Suprapubic skin (tissue), 4 donors: ENCODE results near the gene HES5. TPM values are rescaled to one million over a fixed set of nuclear protein-coding genes. Genes with fewer than 3 reads are reported as not detected.

Experiments
- DNase-seq, 2 donors: peaks; one replicate each; pipeline ENCODE4 v3.0.0-alpha.2; 2019; ENCODE audit warnings: low spot score in 2 of 2
- H3K27ac ChIP-seq: fragments of 200-600 bp; sonication (generic); one replicate; pipeline ENCODE4 v1.5.1; 2019
- H3K27me3 ChIP-seq: fragments of 200-600 bp; sonication (generic); one replicate; pipeline ENCODE4 v1.5.1; 2019
- H3K36me3 ChIP-seq: fragments of 200-600 bp; sonication (generic); one replicate; pipeline ENCODE4 v1.5.1; 2019
- H3K4me1 ChIP-seq: fragments of 200-600 bp; sonication (generic); one replicate; pipeline ENCODE4 v1.5.1; 2019
- H3K4me3 ChIP-seq: fragments of 200-600 bp; sonication (generic); one replicate; pipeline ENCODE4 v1.5.1; 2019; ENCODE audit warnings: mild to moderate bottlenecking
- H3K9me3 ChIP-seq: fragments of 200-600 bp; sonication (generic); one replicate; pipeline ENCODE4 v1.5.1; 2019
- EP300 ChIP-seq: sonication (generic); formaldehyde crosslinking; IDR thresholded peaks from one replicate; pipeline ENCODE4 v1.6.1; 2017; ENCODE audit warnings: antibody characterized with exemption
- POLR2A ChIP-seq, 2 donors: fragments of 450-650 bp; IDR thresholded peaks; one replicate each; pipeline ENCODE4 v1.6.1; 2017; ENCODE audit warnings: antibody characterized with exemption in 2 of 2, mild to moderate bottlenecking in 2 of 2, moderate library complexity in 2 of 2
- POLR2AphosphoS5 ChIP-seq, 3 donors: sonication (generic); formaldehyde crosslinking; IDR thresholded peaks; one replicate each; pipeline ENCODE4 v1.6.1; 2017; ENCODE audit warnings: antibody characterized with exemption in 3 of 3
- WGBS: methylation state at CpG from one replicate; pipeline ENCODE4 v1.1.5; 2018; 5-methylcytosine and 5-hydroxymethylcytosine counted together
- total RNA-seq, 4 donors: library from RNA; depleted of rRNA; stranded (reverse); fragments of >200 nt; gene quantifications; one replicate each; pipeline ENCODE4 v1.1.0, GENCODE V29; 2016
- TF ChIP-seq, protein P1 (sequence below), 2 donors: fragments of 200-600 bp in 1 of 2; fragments of 450-650 bp in 1 of 2; sonication (generic) in 1 of 2; IDR thresholded peaks; one replicate each; pipeline ENCODE4 v1.5.1; 2016 to 2019; ENCODE audit warnings: antibody characterized with exemption in 2 of 2, mild to moderate bottlenecking in 1 of 2, moderate library complexity in 1 of 2

Gene HES5
- total RNA-seq, 4 donors from 2014 or later: 2.6 to 12.0 (median 5.9) TPM

GRCh38 chr1:2541619-2542245 is 11.7 kb upstream of the HES5 start:
- no peak overlapping the region for H3K4me3 ChIP-seq
- H3K4me1 ChIP-seq: peaks cover 53% of the 10 kb centered on the region
- H3K9me3 ChIP-seq: no peaks in the 10 kb centered on the region
- WGBS: 59% methylated on average over 15 of the region's 25 CpGs
- peaks cover 15% of the 10 kb centered on the region for H3K27me3 ChIP-seq
- H3K27ac ChIP-seq: no peak overlapping the region
- no peak for TF ChIP-seq EP300
- TF ChIP-seq POLR2AphosphoS5 (IDR thresholded peaks at IDR 0.05): no peak
- TF ChIP-seq, protein P1, sequence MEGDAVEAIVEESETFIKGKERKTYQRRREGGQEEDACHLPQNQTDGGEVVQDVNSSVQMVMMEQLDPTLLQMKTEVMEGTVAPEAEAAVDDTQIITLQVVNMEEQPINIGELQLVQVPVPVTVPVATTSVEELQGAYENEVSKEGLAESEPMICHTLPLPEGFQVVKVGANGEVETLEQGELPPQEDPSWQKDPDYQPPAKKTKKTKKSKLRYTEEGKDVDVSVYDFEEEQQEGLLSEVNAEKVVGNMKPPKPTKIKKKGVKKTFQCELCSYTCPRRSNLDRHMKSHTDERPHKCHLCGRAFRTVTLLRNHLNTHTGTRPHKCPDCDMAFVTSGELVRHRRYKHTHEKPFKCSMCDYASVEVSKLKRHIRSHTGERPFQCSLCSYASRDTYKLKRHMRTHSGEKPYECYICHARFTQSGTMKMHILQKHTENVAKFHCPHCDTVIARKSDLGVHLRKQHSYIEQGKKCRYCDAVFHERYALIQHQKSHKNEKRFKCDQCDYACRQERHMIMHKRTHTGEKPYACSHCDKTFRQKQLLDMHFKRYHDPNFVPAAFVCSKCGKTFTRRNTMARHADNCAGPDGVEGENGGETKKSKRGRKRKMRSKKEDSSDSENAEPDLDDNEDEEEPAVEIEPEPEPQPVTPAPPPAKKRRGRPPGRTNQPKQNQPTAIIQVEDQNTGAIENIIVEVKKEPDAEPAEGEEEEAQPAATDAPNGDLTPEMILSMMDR (IDR thresholded peaks at IDR 0.05): no peak
- TF ChIP-seq POLR2A (IDR thresholded peaks at IDR 0.05): no peak
- H3K36me3 ChIP-seq: no peaks in the 10 kb centered on the region
- DNase-seq: no peak

DNA sequence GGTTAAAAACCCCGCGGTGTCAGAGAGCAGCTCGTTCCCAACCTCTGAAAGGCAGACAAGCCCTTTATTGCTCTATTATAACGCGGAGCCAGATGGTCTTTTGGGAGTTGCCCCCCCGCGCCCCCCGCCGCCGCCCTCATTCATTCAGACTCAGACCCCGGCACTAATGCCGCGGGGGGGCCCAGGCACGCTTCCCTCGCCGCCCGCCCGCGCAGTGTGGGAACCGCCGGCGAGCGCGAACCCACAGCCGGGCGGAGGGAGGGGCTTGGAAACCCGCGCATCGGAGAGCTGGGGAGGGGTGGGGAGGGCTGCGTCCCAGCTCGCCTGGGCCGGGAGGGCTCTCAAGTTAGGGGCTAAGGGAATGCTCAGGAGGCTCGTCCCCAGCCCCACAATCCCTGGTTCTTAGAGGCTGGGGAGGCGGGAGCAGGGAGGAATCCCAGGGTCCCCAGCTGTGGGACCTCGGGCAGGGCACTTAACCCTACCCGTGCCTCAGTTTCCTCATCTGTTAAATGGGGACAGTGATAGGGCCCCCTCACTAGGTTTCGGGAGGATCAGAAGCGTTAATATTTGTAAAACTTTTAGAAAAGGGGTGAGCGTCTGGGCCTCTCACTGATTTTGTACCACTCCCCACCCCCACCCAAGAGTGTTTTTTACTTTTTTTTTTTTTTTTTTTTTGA is 10.9 kb upstream of the HES5 start:
- Histone ChIP-seq H3K9me3 (no peaks in the 10 kb centered on the region), H3K27ac (no peak overlapping the region), H3K36me3 (no peaks in the 10 kb centered on the region), H3K27me3 (peaks cover 20% of the 10 kb centered on the region), H3K4me1 (peaks cover 48% of the 10 kb centered on the region), H3K4me3 (no peak overlapping the region)
- WGBS: 31% methylated on average over 12 of the region's 39 CpGs
- DNase-seq: no peak
- TF ChIP-seq EP300 (no peak), POLR2A (IDR thresholded peaks at IDR 0.05) (no peak), POLR2AphosphoS5 (IDR thresholded peaks at IDR 0.05) (no peak)
- TF ChIP-seq, protein P1 (IDR thresholded peaks at IDR 0.05): no peak

- Histone ChIP-seq H3K27me3 (peaks cover 32% of the 10 kb centered on the region), H3K36me3 (no peaks in the 10 kb centered on the region), H3K9me3 (no peaks in the 10 kb centered on the region), H3K27ac (no peak overlapping the region), H3K4me3 (no peak overlapping the region), H3K4me1 (peaks cover 48% of the 10 kb centered on the region)
- 87% methylated on average over 6 of the region's 12 CpGs for WGBS
- no peak for DNase-seq
- TF ChIP-seq POLR2A (IDR thresholded peaks at IDR 0.05) (no peak), POLR2AphosphoS5 (IDR thresholded peaks at IDR 0.05) (no peak), EP300 (no peak)
- TF ChIP-seq, protein P1 (IDR thresholded peaks at IDR 0.05): no peak
Observed at GRCh38 chr1:2539312-2539907, 9.3 kb upstream of the HES5 start.

DNA sequence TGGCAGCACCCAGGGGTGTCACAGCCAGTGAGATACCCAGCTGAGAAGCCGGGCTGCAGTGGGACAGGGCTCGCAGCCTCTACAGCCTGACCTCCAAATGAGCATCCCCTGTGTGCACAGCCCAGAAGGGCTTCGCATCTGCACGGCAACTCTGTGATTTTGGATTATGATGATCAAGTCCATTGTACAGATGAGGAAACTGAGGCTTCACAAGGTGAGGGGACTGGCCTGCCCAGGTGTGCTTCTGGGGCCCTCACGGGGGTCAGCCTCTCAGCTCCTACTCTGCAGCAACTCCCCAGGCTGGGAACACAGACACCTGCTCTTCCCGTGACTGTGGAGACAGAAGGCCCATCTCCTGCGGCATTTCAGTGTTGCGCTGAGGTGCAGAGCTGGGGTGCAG is 8.8 kb upstream of the HES5 start:
- no peak overlapping the region for H3K27ac ChIP-seq
- peaks cover 35% of the 10 kb centered on the region for H3K27me3 ChIP-seq
- H3K9me3 ChIP-seq: no peaks in the 10 kb centered on the region
- no peak overlapping the region for H3K4me3 ChIP-seq
- whole genome bisulfite sequencing: 82% methylated on average over 4 of the region's 8 CpGs
- no peak for DNase-seq
- H3K36me3 ChIP-seq: no peaks in the 10 kb centered on the region
- TF ChIP-seq EP300: no peak
- no peak for TF ChIP-seq POLR2A (IDR thresholded peaks at IDR 0.05)
- TF ChIP-seq, protein P1 (IDR thresholded peaks at IDR 0.05): no peak
- TF ChIP-seq POLR2AphosphoS5 (IDR thresholded peaks at IDR 0.05): no peak
- peaks cover 48% of the 10 kb centered on the region for H3K4me1 ChIP-seq

DNA sequence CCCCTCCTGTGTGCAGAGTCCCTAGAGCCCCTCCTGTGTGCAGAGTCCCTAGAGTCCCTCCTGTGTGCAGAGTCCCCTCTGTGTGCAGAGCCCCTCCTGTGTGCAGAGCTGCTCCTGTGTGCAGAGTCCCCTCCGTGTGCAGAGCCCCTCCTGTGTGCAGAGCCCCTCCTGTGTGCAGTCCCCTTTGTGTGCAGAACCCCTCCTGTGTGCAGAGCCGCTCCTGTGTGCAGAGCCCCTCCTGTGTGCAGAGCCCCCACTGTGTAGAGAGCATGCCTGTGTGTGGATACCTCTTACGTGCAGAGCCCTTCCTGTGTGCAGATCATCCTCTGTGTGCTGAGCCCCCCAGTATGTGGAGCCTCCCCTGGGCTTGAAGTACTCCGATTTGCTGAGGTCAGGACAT is 8.3 kb upstream of the HES5 start:
- Histone ChIP-seq H3K27ac (no peak overlapping the region), H3K36me3 (no peaks in the 10 kb centered on the region), H3K4me1 (peaks cover 48% of the 10 kb centered on the region), H3K27me3 (peaks cover 35% of the 10 kb centered on the region), H3K4me3 (no peak overlapping the region), H3K9me3 (no peaks in the 10 kb centered on the region)
- 73% methylated on average over 4 of the region's 4 CpGs for WGBS
- DNase-seq: no peak
- TF ChIP-seq EP300: no peak
- TF ChIP-seq, protein P1 (IDR thresholded peaks at IDR 0.05): no peak
- TF ChIP-seq POLR2AphosphoS5 (IDR thresholded peaks at IDR 0.05): no peak
- no peak for TF ChIP-seq POLR2A (IDR thresholded peaks at IDR 0.05)
